Astrocyte (in vitro differentiated cells and primary cell): Measurements from ENCODE around the gene CPNE4.

Experiments
- CTCF ChIP-seq: IDR thresholded peaks from 2 replicates; pipeline ENCODE4 v1.5.1; 2011; ENCODE audit warnings: low read depth, mild to moderate bottlenecking, inconsistent platforms, low read length, moderate library complexity; ENCODE audit not compliant: insufficient read depth
- EZH2 ChIP-seq: IDR thresholded peaks from 2 replicates; pipeline ENCODE4 v1.6.1; 2012; ENCODE audit warnings: mild to moderate bottlenecking, low read length, inconsistent platforms; ENCODE audit not compliant: insufficient read depth

- TF ChIP-seq CTCF (no peak), EZH2 (no peak)
Measured at GRCh38 chr3:132042681-132043080, 7.9 kb upstream of the CPNE4 start.
